Measurements from ENCODE around the gene SGK2. TPM values are rescaled to one million over a fixed set of nuclear protein-coding genes. Genes with fewer than 3 reads are reported as not detected.

SGK2 gene
- 0.09 TPM for total RNA-seq
- 1.2 TPM for polyA plus RNA-seq
- long read RNA-seq, donor 1 = 0 reads
- long read RNA-seq, donor 2 = 0 reads
- long read RNA-seq, donor 3 = 0 reads
- long read RNA-seq, donor 4 = 0 reads
- long read RNA-seq, donor 5, partial matches to known transcripts = 0 of 2 reads
- long read RNA-seq, donor 5, other reads (novel, unspliced or antisense) = 0 of 2 reads
- long read RNA-seq, donor 6 = 0 reads
- long read RNA-seq, donor 7 = 0 reads
- long read RNA-seq, donor 8 = 0 reads
- long read RNA-seq, donor 9 = 0 reads
- long read RNA-seq, donor 10 = 0 reads

GRCh38 chr20:43558412-43559146 is at the start of gene SGK2:
SGK2 (plus strand) TSS chr20:43559027; CDS start chr20:43566496, 7,469 bp downstream.
- WGBS = 93% methylated on average over 12 of the region's 12 CpGs
- peaks cover 0 to 2% of the 10 kb centered on the region in 2 donors for H3K27me3 ChIP-seq (ENCODE audit: control insufficient read depth in 2 of 2, insufficient read depth in 1 of 2, low read length in 1 of 2)
- H3K9me3 ChIP-seq (ENCODE audit: control insufficient read depth in 2 of 2, insufficient read depth in 1 of 2, low read length in 1 of 2) = no peaks in the 10 kb centered on the region
- no peaks in the 10 kb centered on the region for H3K4me1 ChIP-seq (ENCODE audit: control insufficient read depth in 2 of 2, insufficient read depth in 2 of 2, low read length in 2 of 2)
- H3K4me3 ChIP-seq (ENCODE audit: low read length in 2 of 2) = no peak within 1 kb of the TSS
- no peak within 1 kb of the TSS for H3K27ac ChIP-seq (ENCODE audit: low read depth in 1 of 2, low read length in 1 of 2)
- H3K36me3 ChIP-seq (ENCODE audit: control insufficient read depth in 2 of 2, insufficient read depth in 2 of 2, low read length in 1 of 2) = no peaks in the 10 kb centered on the region
- DNase-seq (ENCODE audit: low read depth in 6 of 9, low spot score in 9 of 9) = no peak

DNA sequence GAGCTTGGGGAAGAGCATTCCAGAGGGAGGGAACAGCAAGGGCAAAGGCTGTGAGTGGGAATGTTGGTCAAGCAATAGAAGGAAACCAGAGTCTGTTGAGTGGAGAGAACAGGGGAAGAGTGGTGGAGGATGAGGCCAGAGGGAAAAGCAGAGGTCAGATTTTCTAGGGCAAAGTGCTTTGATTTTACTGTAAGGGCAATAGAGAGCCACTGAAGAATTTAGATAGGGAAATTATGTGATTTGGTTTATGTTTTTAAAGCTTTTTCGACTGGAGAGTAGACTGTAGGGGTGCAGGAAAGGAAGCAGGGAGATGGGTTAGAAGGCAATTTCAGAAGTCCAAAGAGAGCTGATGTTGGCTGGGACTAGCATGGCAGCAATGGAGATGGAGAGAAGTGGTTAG is 46.9 kb upstream of the SGK2 start:
- H3K27ac ChIP-seq (ENCODE audit: low read depth in 1 of 2, low read length in 1 of 2) = no peak overlapping the region
- 94% methylated on average over 1 of the region's 1 CpG for WGBS
- no peak overlapping the region for H3K4me3 ChIP-seq (ENCODE audit: low read length in 2 of 2)
- H3K9me3 ChIP-seq (ENCODE audit: control insufficient read depth in 2 of 2, insufficient read depth in 1 of 2, low read length in 1 of 2) = no peaks in the 10 kb centered on the region
- H3K4me1 ChIP-seq (ENCODE audit: control insufficient read depth in 2 of 2, insufficient read depth in 2 of 2, low read length in 2 of 2) = peaks cover 0 to 8% of the 10 kb centered on the region in 2 donors
- DNase-seq (ENCODE audit: low read depth in 6 of 9, low spot score in 9 of 9) = no peak
- no peaks in the 10 kb centered on the region for H3K36me3 ChIP-seq (ENCODE audit: control insufficient read depth in 2 of 2, insufficient read depth in 2 of 2, low read length in 1 of 2)
- peaks cover 27 to 29% of the 10 kb centered on the region in 2 donors for H3K27me3 ChIP-seq (ENCODE audit: control insufficient read depth in 2 of 2, insufficient read depth in 1 of 2, low read length in 1 of 2)

DNA sequence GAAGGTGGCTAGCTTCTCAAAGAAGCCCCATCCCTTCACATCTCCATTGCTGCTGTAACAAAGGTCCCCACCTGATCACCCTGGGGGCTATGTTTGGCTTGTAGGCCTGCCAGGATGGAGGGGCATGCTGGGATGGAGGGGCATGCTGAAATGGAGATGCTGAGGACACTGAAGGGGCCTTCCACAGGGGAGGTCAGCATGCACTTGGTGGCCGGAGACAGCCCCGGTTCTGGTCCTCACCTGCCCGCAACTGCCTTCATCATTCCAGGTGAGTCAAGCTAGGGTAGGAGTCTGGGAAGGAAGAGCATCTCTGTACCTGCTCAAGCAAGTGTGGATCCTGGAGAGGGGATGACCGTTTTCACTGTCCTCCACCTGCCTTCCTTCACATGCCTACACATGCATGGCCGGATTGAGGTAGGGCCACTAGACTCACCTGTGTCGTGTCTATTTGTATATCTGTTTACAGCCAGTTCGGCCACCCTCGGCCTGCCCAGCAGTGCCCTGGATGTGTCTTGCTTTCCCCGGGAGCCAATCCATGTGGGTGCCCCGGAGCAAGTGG is 45.4 kb upstream of the SGK2 start:
- Histone ChIP-seq H3K4me1 (ENCODE audit: control insufficient read depth in 2 of 2, insufficient read depth in 2 of 2, low read length in 2 of 2) (peaks cover 0 to 4% of the 10 kb centered on the region in 2 donors), H3K36me3 (ENCODE audit: control insufficient read depth in 2 of 2, insufficient read depth in 2 of 2, low read length in 1 of 2) (no peaks in the 10 kb centered on the region), H3K9me3 (ENCODE audit: control insufficient read depth in 2 of 2, insufficient read depth in 1 of 2, low read length in 1 of 2) (no peaks in the 10 kb centered on the region), H3K27me3 (ENCODE audit: control insufficient read depth in 2 of 2, insufficient read depth in 1 of 2, low read length in 1 of 2) (peaks cover 13 to 14% of the 10 kb centered on the region in 2 donors), H3K27ac (ENCODE audit: low read depth in 1 of 2, low read length in 1 of 2) (peak overlapping the region in 1 of 2 donors; percentile 40), H3K4me3 (ENCODE audit: low read length in 2 of 2) (peak overlapping the region; percentile 49)
- no peak for DNase-seq (ENCODE audit: low read depth in 6 of 9, low spot score in 9 of 9)
- 59% methylated on average over 10 of the region's 10 CpGs for WGBS

DNA sequence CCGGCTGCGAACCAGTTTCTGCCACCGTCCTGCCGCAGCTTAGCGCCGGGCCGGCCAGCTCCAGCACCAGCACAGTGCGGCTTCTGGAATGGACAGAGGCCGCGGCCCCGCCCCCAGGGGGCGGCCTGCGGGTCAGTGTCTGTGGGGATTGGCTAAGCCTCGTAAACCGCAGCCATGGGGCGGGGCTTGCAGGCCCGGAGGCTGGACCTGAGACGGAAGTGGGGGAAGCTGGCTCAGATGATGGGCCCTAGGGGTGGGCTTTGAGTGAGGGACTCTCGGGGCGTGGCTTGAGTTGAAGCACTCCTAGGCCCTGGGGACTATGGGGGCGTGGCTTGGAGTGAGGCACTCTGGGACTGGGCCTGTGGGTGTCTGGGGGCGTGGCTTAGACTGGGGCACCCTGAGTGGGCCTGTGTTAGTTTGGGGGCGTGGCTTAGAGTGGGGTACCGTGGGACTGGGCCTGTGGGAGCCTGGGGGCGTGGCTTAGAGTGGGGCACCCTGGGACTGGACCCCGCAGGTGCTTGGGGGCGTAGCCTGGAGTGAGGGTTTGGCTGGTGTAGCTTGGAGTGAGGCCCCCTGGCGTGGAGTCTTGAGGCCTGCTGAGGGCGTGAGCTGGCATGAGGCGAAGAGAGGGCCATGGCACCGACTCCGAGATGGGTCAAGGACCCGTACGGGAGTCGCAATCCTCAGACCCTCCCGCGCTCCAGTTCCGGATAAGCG is 44.7 kb upstream of the SGK2 start:
- DNase-seq (ENCODE audit: low read depth in 6 of 9, low spot score in 9 of 9) = peak; percentile 79 to 98 (median 91)
- 50% methylated on average over 39 of the region's 39 CpGs for whole genome bisulfite sequencing
- H3K27me3 ChIP-seq (ENCODE audit: control insufficient read depth in 2 of 2, insufficient read depth in 1 of 2, low read length in 1 of 2) = peaks cover 8% of the 10 kb centered on the region in 2 donors

DNA sequence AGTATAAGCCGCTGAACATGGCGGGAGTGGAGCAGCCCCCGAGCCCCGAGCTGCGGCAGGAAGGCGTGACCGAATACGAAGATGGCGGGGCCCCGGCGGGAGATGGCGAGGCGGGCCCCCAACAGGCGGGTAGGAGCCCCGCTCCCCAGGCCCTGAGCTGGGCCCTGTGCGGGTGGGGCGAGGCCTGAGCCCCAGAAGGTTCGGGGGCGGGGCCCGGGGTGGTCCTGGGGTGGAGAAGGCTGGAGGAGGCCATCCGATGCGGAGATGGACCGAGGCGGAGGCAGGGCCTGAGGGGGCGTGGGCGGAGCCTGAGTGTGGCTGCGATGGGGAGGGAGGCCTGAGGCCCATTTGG is 44.2 kb upstream of the SGK2 start:
- peaks cover 3% of the 10 kb centered on the region in 2 donors for H3K27me3 ChIP-seq (ENCODE audit: control insufficient read depth in 2 of 2, insufficient read depth in 1 of 2, low read length in 1 of 2)
- peaks cover 0 to 4% of the 10 kb centered on the region in 2 donors for H3K4me1 ChIP-seq (ENCODE audit: control insufficient read depth in 2 of 2, insufficient read depth in 2 of 2, low read length in 2 of 2)
- H3K4me3 ChIP-seq (ENCODE audit: low read length in 2 of 2) = peak overlapping the region; percentile 49 to 61
- no peaks in the 10 kb centered on the region for H3K9me3 ChIP-seq (ENCODE audit: control insufficient read depth in 2 of 2, insufficient read depth in 1 of 2, low read length in 1 of 2)
- DNase-seq (ENCODE audit: low read depth in 6 of 9, low spot score in 9 of 9) = no peak
- H3K27ac ChIP-seq (ENCODE audit: low read depth in 1 of 2, low read length in 1 of 2) = peak overlapping the region in 1 of 2 donors; percentile 53
- no peaks in the 10 kb centered on the region for H3K36me3 ChIP-seq (ENCODE audit: control insufficient read depth in 2 of 2, insufficient read depth in 2 of 2, low read length in 1 of 2)
- 53% methylated on average over 27 of the region's 27 CpGs for WGBS

More for the DNA sequence above, 44.7 kb upstream of the SGK2 start:
- Histone ChIP-seq H3K36me3 (ENCODE audit: control insufficient read depth in 2 of 2, insufficient read depth in 2 of 2, low read length in 1 of 2) (no peaks in the 10 kb centered on the region), H3K4me3 (ENCODE audit: low read length in 2 of 2) (peak overlapping the region; percentile 49 to 61), H3K9me3 (ENCODE audit: control insufficient read depth in 2 of 2, insufficient read depth in 1 of 2, low read length in 1 of 2) (no peaks in the 10 kb centered on the region), H3K4me1 (ENCODE audit: control insufficient read depth in 2 of 2, insufficient read depth in 2 of 2, low read length in 2 of 2) (peaks cover 0 to 4% of the 10 kb centered on the region in 2 donors), H3K27ac (ENCODE audit: low read depth in 1 of 2, low read length in 1 of 2) (peak overlapping the region in 1 of 2 donors; percentile 53)

GRCh38 chr20:43515628-43516027 is 43.2 kb upstream of the SGK2 start:
- over 99% methylated on average over 2 of the region's 2 CpGs for WGBS
- Histone ChIP-seq H3K36me3 (ENCODE audit: control insufficient read depth in 2 of 2, insufficient read depth in 2 of 2, low read length in 1 of 2) (no peaks in the 10 kb centered on the region), H3K27me3 (ENCODE audit: control insufficient read depth in 2 of 2, insufficient read depth in 1 of 2, low read length in 1 of 2) (peaks cover 0 to 3% of the 10 kb centered on the region in 2 donors), H3K4me1 (ENCODE audit: control insufficient read depth in 2 of 2, insufficient read depth in 2 of 2, low read length in 2 of 2) (peaks cover 0 to 4% of the 10 kb centered on the region in 2 donors), H3K27ac (ENCODE audit: low read depth in 1 of 2, low read length in 1 of 2) (no peak overlapping the region), H3K9me3 (ENCODE audit: control insufficient read depth in 2 of 2, insufficient read depth in 1 of 2, low read length in 1 of 2) (no peaks in the 10 kb centered on the region), H3K4me3 (ENCODE audit: low read length in 2 of 2) (no peak overlapping the region)
- DNase-seq (ENCODE audit: low read depth in 6 of 9, low spot score in 9 of 9) = no peak

DNA sequence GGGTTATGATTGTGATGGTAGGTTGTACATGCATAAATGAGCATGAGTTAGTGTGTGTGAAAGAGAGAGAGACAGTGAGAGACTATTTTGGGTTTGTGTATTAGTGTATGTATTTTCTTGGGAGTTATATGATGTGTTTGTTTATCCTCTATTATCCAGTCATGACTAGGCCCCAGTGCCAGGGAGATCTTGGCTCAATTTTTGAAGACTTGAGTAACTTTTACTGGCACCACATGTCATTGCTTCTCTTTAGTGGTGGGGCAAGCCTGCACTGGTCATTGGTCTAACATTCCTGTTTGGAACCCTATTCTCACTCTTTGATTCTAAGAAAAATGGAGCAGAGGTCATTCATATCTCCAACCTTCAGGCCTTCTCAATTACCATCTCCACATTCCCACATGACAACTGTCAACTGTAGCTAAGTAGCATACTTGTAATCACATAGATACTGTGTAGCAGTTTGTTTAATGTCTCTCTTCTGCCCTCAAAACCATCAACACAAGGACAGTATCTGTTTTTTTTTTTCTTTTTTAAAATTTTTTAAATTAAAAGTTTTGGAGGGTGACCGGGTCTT is 42.5 kb upstream of the SGK2 start:
- WGBS = 100% methylated on average over 1 of the region's 1 CpG
- no peak overlapping the region for H3K27ac ChIP-seq (ENCODE audit: low read depth in 1 of 2, low read length in 1 of 2)
- no peaks in the 10 kb centered on the region for H3K27me3 ChIP-seq (ENCODE audit: control insufficient read depth in 2 of 2, insufficient read depth in 1 of 2, low read length in 1 of 2)

DNA sequence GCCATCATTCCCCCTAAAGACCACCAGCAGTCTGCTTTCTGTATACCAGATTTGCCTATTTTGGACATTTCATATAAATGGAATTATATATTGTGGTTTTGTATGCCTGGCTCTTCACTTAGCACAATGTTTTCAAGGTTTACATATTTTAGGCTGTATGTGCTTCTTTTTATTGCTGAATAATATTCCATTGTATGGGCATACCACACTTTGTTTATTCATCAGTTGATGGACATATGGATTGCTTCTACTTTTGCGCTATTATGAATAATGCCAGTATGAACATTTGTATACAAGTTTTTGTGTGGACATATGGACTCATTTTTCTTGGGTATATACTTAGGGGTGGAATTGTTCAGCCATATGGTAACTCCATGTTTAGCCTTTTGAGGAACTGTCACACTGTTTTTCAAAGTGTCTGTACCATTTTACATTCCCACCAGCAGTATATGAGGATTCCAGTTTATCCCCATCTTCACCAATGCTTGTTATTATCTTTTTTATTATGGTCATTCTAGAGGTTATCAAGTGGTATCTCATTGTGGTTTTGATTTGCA is 38.7 kb upstream of the SGK2 start:
- Histone ChIP-seq H3K27me3 (ENCODE audit: control insufficient read depth in 2 of 2, insufficient read depth in 1 of 2, low read length in 1 of 2) (no peaks in the 10 kb centered on the region), H3K4me3 (ENCODE audit: low read length in 2 of 2) (no peak overlapping the region), H3K27ac (ENCODE audit: low read depth in 1 of 2, low read length in 1 of 2) (no peak overlapping the region), H3K4me1 (ENCODE audit: control insufficient read depth in 2 of 2, insufficient read depth in 2 of 2, low read length in 2 of 2) (peaks cover 0 to 2% of the 10 kb centered on the region in 2 donors), H3K36me3 (ENCODE audit: control insufficient read depth in 2 of 2, insufficient read depth in 2 of 2, low read length in 1 of 2) (no peaks in the 10 kb centered on the region), H3K9me3 (ENCODE audit: control insufficient read depth in 2 of 2, insufficient read depth in 1 of 2, low read length in 1 of 2) (no peaks in the 10 kb centered on the region)
- DNase-seq (ENCODE audit: low read depth in 6 of 9, low spot score in 9 of 9) = no peak
- WGBS = 100% methylated on average over 1 of the region's 1 CpG

More for the DNA sequence above, 42.5 kb upstream of the SGK2 start:
- Histone ChIP-seq H3K36me3 (ENCODE audit: control insufficient read depth in 2 of 2, insufficient read depth in 2 of 2, low read length in 1 of 2) (no peaks in the 10 kb centered on the region), H3K9me3 (ENCODE audit: control insufficient read depth in 2 of 2, insufficient read depth in 1 of 2, low read length in 1 of 2) (no peaks in the 10 kb centered on the region), H3K4me1 (ENCODE audit: control insufficient read depth in 2 of 2, insufficient read depth in 2 of 2, low read length in 2 of 2) (peaks cover 0 to 4% of the 10 kb centered on the region in 2 donors), H3K4me3 (ENCODE audit: low read length in 2 of 2) (no peak overlapping the region)
- no peak for DNase-seq (ENCODE audit: low read depth in 6 of 9, low spot score in 9 of 9)

Measured in thymus (tissue), 14 donors.